ENCODE data around the gene PLEKHJ1. TPM values are rescaled to one million over a fixed set of nuclear protein-coding genes. Genes with fewer than 3 reads are reported as not detected.

PLEKHJ1 gene
- total RNA-seq, 1 donor from 2014 or later, result 116 TPM

DNA sequence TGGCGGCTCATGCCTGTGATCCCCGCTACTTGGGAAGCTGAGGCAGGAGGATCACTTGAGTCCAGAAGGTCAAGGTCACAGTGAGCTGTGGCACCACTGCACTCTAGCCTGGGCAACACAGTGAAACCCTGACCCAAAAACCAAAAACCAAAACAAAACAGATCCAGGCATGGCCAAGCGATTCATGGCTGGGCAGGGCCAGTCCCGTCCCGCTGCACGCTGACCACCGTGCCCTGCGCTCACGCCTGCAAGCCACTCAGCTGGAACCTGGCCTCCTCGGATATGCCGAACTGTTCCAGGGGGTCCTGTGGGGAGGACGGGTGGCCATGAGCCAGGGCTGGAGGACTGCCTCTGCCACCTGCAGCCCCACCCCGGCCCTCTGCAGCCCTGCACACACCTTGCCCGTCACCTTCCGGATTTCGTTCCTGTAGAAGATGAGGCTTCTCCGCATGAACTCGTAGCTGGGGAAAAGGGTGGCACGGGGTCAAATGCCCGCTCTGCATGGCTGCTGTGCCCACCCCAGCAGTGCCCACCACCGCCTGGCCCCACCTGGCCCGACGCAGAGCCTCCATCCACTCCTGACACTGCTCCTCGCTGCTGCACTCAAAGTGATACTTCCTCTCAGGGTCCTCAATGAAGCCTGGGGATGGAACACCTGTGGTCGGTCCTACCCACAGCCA is 2.4 kb downstream of the PLEKHJ1 start:
- TF ChIP-seq, protein P1, sequence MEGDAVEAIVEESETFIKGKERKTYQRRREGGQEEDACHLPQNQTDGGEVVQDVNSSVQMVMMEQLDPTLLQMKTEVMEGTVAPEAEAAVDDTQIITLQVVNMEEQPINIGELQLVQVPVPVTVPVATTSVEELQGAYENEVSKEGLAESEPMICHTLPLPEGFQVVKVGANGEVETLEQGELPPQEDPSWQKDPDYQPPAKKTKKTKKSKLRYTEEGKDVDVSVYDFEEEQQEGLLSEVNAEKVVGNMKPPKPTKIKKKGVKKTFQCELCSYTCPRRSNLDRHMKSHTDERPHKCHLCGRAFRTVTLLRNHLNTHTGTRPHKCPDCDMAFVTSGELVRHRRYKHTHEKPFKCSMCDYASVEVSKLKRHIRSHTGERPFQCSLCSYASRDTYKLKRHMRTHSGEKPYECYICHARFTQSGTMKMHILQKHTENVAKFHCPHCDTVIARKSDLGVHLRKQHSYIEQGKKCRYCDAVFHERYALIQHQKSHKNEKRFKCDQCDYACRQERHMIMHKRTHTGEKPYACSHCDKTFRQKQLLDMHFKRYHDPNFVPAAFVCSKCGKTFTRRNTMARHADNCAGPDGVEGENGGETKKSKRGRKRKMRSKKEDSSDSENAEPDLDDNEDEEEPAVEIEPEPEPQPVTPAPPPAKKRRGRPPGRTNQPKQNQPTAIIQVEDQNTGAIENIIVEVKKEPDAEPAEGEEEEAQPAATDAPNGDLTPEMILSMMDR (IDR thresholded peaks at IDR 0.05; ENCODE audit: unreplicated experiment), result no peak
- Mint-ChIP-seq H3K27me3 (no peaks in the 10 kb centered on the region), H3K4me1 (ENCODE audit: low read depth) (peaks cover 23% of the 10 kb centered on the region), H3K27ac (no peak overlapping the region), H3K4me3 (ENCODE audit: low read depth) (peak overlapping the region; percentile 95), H3K36me3 (ENCODE audit: insufficient read depth) (peaks cover 8% of the 10 kb centered on the region), H3K9me3 (ENCODE audit: low read depth) (no peaks in the 10 kb centered on the region)
- DNase-seq (ENCODE audit: low spot score, unreplicated experiment), result no peak

DNA sequence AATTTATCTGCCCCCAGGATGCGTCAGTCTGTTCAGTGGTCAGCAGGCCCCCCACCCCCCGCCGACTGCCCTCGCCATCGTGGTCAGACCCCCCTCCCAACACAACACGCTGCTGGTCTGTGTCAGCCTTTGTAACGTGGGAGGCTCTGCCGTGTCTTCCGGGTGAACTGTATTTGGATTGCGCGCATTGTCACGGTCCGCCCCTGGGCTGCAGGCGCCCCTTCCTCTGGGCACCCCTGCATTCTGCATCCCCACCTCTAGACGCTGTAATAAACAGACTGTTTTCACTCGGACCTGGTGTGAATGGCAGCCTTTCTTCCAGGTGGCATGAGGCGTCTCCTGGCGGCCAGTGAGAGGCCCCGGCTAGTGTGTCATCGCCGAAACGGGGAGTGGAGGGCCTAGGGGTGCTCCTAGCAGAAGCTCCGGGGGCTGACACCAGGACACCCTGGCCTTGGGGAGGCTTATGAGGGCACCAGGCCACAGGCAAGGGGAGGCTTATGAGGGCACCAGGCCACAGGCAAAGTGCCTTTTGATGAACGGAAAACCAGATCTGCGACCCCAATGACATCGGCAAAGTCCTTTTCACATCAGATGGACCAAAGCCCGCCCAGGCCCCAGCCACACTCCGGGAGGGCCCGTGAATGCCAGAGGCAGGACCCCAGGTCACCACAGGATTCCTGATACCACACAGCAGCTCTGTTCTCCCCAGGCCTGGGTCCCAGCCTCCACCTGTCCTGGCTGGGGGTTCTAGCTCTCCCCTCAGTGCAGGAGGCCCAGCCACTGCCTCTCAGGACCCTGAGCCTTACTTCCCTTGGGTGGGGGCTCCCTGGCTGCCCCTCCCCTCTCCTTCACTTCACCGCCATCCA is 3.6 kb downstream of the PLEKHJ1 start:
- Mint-ChIP-seq H3K9me3 (ENCODE audit: low read depth) (no peaks in the 10 kb centered on the region), H3K4me3 (ENCODE audit: low read depth) (no peak overlapping the region), H3K27me3 (no peaks in the 10 kb centered on the region), H3K27ac (peak overlapping the region; percentile 74), H3K36me3 (ENCODE audit: insufficient read depth) (peaks cover 8% of the 10 kb centered on the region), H3K4me1 (ENCODE audit: low read depth) (peaks cover 11% of the 10 kb centered on the region)
- DNase-seq (ENCODE audit: low spot score, unreplicated experiment), result no peak
- TF ChIP-seq, protein P1 (IDR thresholded peaks at IDR 0.05; ENCODE audit: unreplicated experiment), result no peak

DNA sequence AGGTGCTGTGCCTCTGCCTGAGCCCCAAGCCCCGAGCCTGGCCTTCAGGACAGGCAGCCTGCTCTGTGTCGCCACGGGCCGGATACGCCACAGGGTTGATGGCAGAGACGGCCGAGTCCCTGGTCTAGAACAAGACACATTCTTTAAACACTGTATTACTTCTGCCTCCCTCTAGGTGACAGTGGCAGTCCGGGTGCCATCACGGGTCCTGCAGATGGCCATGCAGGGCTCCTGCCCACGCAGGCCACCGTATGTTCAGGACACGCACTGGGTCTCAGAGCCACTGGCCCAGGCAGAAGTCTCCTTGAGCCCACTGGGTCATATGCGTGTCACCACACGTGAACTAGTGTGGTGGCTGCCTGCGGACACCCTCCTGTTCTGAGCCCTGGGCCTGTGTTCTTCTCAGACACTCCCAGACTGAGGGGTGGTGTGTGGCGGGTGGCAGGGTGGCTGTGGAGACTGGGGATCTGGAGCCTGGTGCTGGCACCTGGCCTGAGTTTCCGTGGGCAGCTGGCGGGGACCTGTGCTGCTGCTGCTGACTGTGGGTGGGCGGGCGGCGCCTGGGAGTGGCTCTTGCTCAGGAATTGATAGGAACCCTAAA is 4.4 kb downstream of the PLEKHJ1 start:
- TF ChIP-seq, protein P1 (IDR thresholded peaks at IDR 0.05; ENCODE audit: unreplicated experiment), result no peak
- H3K4me3 Mint-ChIP-seq (ENCODE audit: low read depth), result no peak overlapping the region
- H3K27me3 Mint-ChIP-seq, result no peaks in the 10 kb centered on the region
- H3K4me1 Mint-ChIP-seq (ENCODE audit: low read depth), result peaks cover 10% of the 10 kb centered on the region
- no peak overlapping the region for H3K27ac Mint-ChIP-seq
- H3K9me3 Mint-ChIP-seq (ENCODE audit: low read depth), result no peaks in the 10 kb centered on the region
- DNase-seq (ENCODE audit: low spot score, unreplicated experiment), result no peak
- H3K36me3 Mint-ChIP-seq (ENCODE audit: insufficient read depth), result peaks cover 8% of the 10 kb centered on the region

DNA sequence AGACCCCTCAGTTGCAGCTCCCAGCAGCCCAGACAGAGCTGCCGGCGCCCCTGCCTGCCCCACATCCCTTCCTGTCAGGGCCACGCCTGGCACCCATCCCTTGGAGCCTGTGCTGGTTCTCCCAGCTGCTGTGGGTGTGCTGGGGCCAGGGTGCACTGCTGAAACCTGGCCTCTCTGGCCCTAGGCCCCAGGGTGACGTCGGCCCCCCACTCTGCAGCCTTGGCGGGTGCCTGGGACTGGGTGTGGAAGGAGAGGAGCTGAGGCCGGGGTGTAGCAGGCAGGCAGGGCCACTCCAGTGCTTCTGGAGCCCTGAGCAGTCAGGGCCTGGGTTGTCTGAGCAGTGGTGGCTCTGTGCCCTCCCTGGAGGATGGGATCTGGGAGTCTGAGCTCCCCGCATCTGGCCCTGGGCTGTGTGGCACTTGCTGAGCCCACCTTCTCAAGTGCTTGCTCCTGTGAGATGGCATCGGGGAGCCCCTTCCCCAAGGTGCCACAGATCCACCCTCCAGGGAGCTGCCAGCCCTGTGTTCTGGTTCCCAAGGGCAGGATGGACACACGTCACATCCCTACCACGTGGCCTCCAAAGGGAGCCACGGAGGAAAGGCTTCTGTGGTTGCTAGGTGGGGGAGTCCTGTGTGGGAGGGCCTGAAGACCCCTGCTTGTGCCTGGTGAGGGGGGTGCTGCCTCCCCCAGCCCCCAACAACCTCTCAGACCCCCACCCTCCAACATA is 5.2 kb downstream of the PLEKHJ1 start:
- Mint-ChIP-seq H3K4me3 (ENCODE audit: low read depth) (no peak overlapping the region), H3K4me1 (ENCODE audit: low read depth) (peaks cover 7% of the 10 kb centered on the region), H3K9me3 (ENCODE audit: low read depth) (no peaks in the 10 kb centered on the region), H3K27ac (no peak overlapping the region), H3K36me3 (ENCODE audit: insufficient read depth) (peaks cover 7% of the 10 kb centered on the region), H3K27me3 (no peaks in the 10 kb centered on the region)
- no peak for DNase-seq (ENCODE audit: low spot score, unreplicated experiment)
- TF ChIP-seq, protein P1 (IDR thresholded peaks at IDR 0.05; ENCODE audit: unreplicated experiment), result no peak

Data from progenitor cell of endocrine pancreas (in vitro differentiated cells).